Measurements from ENCODE around the gene TTLL11.
"Not testable (repeated sequence)": the region's sequence is repeated elsewhere in the genome, so short reads cannot be mapped to it uniquely, and the experiment has no call there.

Gene TTLL11

GRCh38 chr9:121901616-121902015 is 191.5 kb downstream of the TTLL11 start:
- DNase-seq (ENCODE audit: low spot score): no peak

GRCh38 chr9:121900163-121900562 is 192.9 kb downstream of the TTLL11 start:
- no peak for DNase-seq (ENCODE audit: low spot score)

- no peak for DNase-seq (ENCODE audit: low spot score)
Measured at GRCh38 chr9:121898856-121899255, 194.3 kb downstream of the TTLL11 start.

- no peak for DNase-seq (ENCODE audit: low spot score)
Measured at GRCh38 chr9:121897140-121897539, 196.0 kb downstream of the TTLL11 start.

- no peak for DNase-seq (ENCODE audit: low spot score)
Measured at GRCh38 chr9:121896545-121896943, 196.6 kb downstream of the TTLL11 start.

GRCh38 chr9:121895818-121896544 is 197.1 kb downstream of the TTLL11 start:
- no peak for DNase-seq (ENCODE audit: low spot score)

- no peak for DNase-seq (ENCODE audit: low spot score)
Measured at GRCh38 chr9:121895358-121895757, 197.8 kb downstream of the TTLL11 start.

GRCh38 chr9:121894380-121894779 is 198.7 kb downstream of the TTLL11 start:
- not testable (repeated sequence) for DNase-seq (ENCODE audit: low spot score)

- no peak for DNase-seq (ENCODE audit: low spot score)
Measured at GRCh38 chr9:121893786-121894185, 199.3 kb downstream of the TTLL11 start.

GRCh38 chr9:121892706-121893105 is 200.4 kb downstream of the TTLL11 start:
- DNase-seq (ENCODE audit: low spot score): no peak

- no peak for DNase-seq (ENCODE audit: low spot score)
Measured at GRCh38 chr9:121890746-121891145, 202.4 kb downstream of the TTLL11 start.

- no peak for DNase-seq (ENCODE audit: low spot score)
Measured at GRCh38 chr9:121889990-121890563, 203.0 kb downstream of the TTLL11 start.

GRCh38 chr9:121888438-121888775 is 204.7 kb downstream of the TTLL11 start:
- DNase-seq (ENCODE audit: low spot score): peak; percentile 35

GRCh38 chr9:121887553-121888437 is 205.3 kb downstream of the TTLL11 start:
- DNase-seq (ENCODE audit: low spot score): no peak

- DNase-seq (ENCODE audit: low spot score): peak; percentile 30
Measured at GRCh38 chr9:121886759-121887485, 206.2 kb downstream of the TTLL11 start.

GRCh38 chr9:121885345-121885901 is 207.7 kb downstream of the TTLL11 start:
- no peak for DNase-seq (ENCODE audit: low spot score)

GRCh38 chr9:121884057-121884541 is 209.0 kb downstream of the TTLL11 start:
- no peak for DNase-seq (ENCODE audit: low spot score)

GRCh38 chr9:121883281-121884056 is 209.6 kb downstream of the TTLL11 start:
- no peak for DNase-seq (ENCODE audit: low spot score)

- DNase-seq (ENCODE audit: low spot score): no peak
Measured at GRCh38 chr9:121881920-121882500, 211.1 kb downstream of the TTLL11 start.

GRCh38 chr9:121880343-121880898 is 212.7 kb downstream of the TTLL11 start:
- no peak for DNase-seq (ENCODE audit: low spot score)
